Heart left ventricle (tissue), 16 donors: ENCODE measurements around the gene POMGNT2. TPM values are rescaled to one million over a fixed set of nuclear protein-coding genes. Genes with fewer than 3 reads are reported as not detected.

ENCODE experiments used
- ATAC-seq, 4 donors: fragments of 200-7000 bp; cut with Tn5 transposase; one replicate each; pipeline ENCODE4 v1.9.1; 2020 to 2022; ENCODE audit warnings: moderate library complexity in 4 of 4, mild to moderate bottlenecking in 3 of 4, moderate number of reproducible peaks in 1 of 4
- DNase-seq, 5 donors: peaks; one replicate each; pipeline ENCODE4 v3.0.0-alpha.2; 2020
- H3K27ac ChIP-seq, 12 donors: fragments of 200-600 bp; sonication (generic) in 4 of 12; one replicate each; pipeline versions ENCODE4 v1.5.0 to v1.8.0; 2016 to 2022; ENCODE audit warnings: mild to moderate bottlenecking in 2 of 12
- H3K27me3 ChIP-seq, 9 donors: fragments of 200-600 bp; sonication (generic) in 2 of 9; one replicate each; pipeline versions ENCODE4 v1.5.1 to v1.8.0; 2016 to 2022; ENCODE audit warnings: mild to moderate bottlenecking in 3 of 9
- H3K36me3 ChIP-seq, 9 donors: fragments of 200-600 bp; sonication (generic) in 2 of 9; one replicate each; pipeline versions ENCODE4 v1.5.0 to v1.8.0; 2018 to 2022; ENCODE audit warnings: mild to moderate bottlenecking in 2 of 9
- H3K4me1 ChIP-seq, 12 donors: fragments of 200-600 bp; sonication (generic) in 4 of 12; one replicate each; pipeline versions ENCODE4 v1.5.0 to v1.8.0; 2016 to 2022; ENCODE audit warnings: mild to moderate bottlenecking in 3 of 12
- H3K4me3 ChIP-seq, 12 donors: fragments of 200-600 bp; sonication (generic) in 4 of 12; one replicate each; pipeline versions ENCODE4 v1.5.0 to v1.8.0; 2017 to 2022; ENCODE audit warnings: mild to moderate bottlenecking in 9 of 12, moderate library complexity in 4 of 12
- H3K9me3 ChIP-seq, 12 donors: fragments of 200-600 bp; sonication (generic) in 4 of 12; one replicate each; pipeline versions ENCODE4 v1.5.0 to v1.8.0; 2016 to 2022; ENCODE audit warnings: mild to moderate bottlenecking in 1 of 12
- CTCF ChIP-seq, 12 donors: fragments of 200-600 bp; sonication (generic) in 4 of 12; IDR thresholded peaks; one replicate each; pipeline versions ENCODE4 v1.5.0 to v1.8.0; 2018 to 2022; ENCODE audit warnings: antibody characterized with exemption in 12 of 12, mild to moderate bottlenecking in 5 of 12
- POLR2A ChIP-seq, 2 donors: fragments of 450-650 bp; IDR thresholded peaks; one replicate each; pipeline ENCODE4 v1.6.1; 2017; ENCODE audit warnings: antibody characterized with exemption in 2 of 2, mild to moderate bottlenecking in 2 of 2, moderate library complexity in 2 of 2
- WGBS, 4 donors: extraction: QIAGEN DNeasy Blood & Tissue Kit in 2 of 4; methylation state at CpG; one replicate each; pipeline versions ENCODE4 v1.1.5 to v1.1.7; 2013 to 2018; 5-methylcytosine and 5-hydroxymethylcytosine counted together
- intact Hi-C, 10 donors: fragments of 100-400 bp; cut with DNase I; formaldehyde crosslinking; loops; one replicate each; pipeline versions ENCODE4 v1.11.1 to v1.14.2; 2022
- polyA plus RNA-seq, 2 donors: library from polyadenylated mRNA; stranded (reverse); fragments of 200-250 nt; gene quantifications; one replicate each; pipeline ENCODE4 v1.2.3, GENCODE V29; 2013
- total RNA-seq, 9 donors: library from RNA; depleted of rRNA in 2 of 9; stranded (reverse); fragments of >200 nt in 2 of 9; fragmentation: NEBNext Ultra II Directional in 3 of 9; extraction: Animal tissue kit (Norgen Biotek cat#: 25700) in 3 of 9; gene quantifications; one replicate each; pipeline versions ENCODE4 v1.1.0 to v1.2.4, GENCODE V29; 2016 to 2023
- donor health status: ischemic (EF 13 %, LVEDD 7.1; RV severe dilation, severe dysfunction).
- donor health status: healthy with polysubstance abuse.
- donor health status: DM: no; HTN: yes; CAD: no.
- donor health status: DM: no; HTN: no; CAD: no.
- donor health status: ischemic (EF 25% LVEDD 6.9; RV normal size, moderate dysfunction).
- donor health status: ischemic (EF 25% LVEDD 5.7; RV mildly dilated, moderate dysfunction).
- donor health status: healthy.
- donor health status: DM: yes; HTN: yes; CAD: no.
- donor health status: ischemic (EF 35%, LVEDD 5.7; RV mildly dilated, moderate dysfunction).
- donor health status: nonischemic (EF 11% LVEDD 7.7; RV severe dilation, severe dysfunction).
- donor health status: DM: yes; HTN: yes; CAD: no.
- donor health status: PGD.
- donor health status: ischemic (EF 29% LVEDD 5.4; RV normal size, mild dysfunction).
- donor health status: nonischemic (EF 23%, LVEDD 6.1; RV moderate dilation, normal function).

The POMGNT2 gene
- total and polyA plus RNA-seq, 11 donors: 9.1 to 36.0 (median 18.5) TPM

GRCh38 chr3:43093974-43094373, 11.9 kb downstream of the POMGNT2 start:
- Histone ChIP-seq H3K4me1 (peaks cover 0 to 16% (median 3%) of the 10 kb centered on the region in 12 donors), H3K4me3 (no peak overlapping the region), H3K27me3 (no peaks in the 10 kb centered on the region), H3K27ac (no peak overlapping the region), H3K9me3 (no peaks in the 10 kb centered on the region), H3K36me3 (no peaks in the 10 kb centered on the region)
- DNase-seq: no peak
- no peak for ATAC-seq
- TF ChIP-seq POLR2A (IDR thresholded peaks at IDR 0.05): no peak
- TF ChIP-seq CTCF (IDR thresholded peaks at IDR 0.05): no peak
- WGBS, 4 donors: 86 to 95% (median 90%) methylated on average over 2 of the region's 2 CpGs
- intact Hi-C loops: no loop called here

- TF ChIP-seq POLR2A (IDR thresholded peaks at IDR 0.05) (no peak), CTCF (IDR thresholded peaks at IDR 0.05) (no peak)
- no peak overlapping the region for H3K27ac ChIP-seq
- peaks cover 0 to 16% (median 3%) of the 10 kb centered on the region in 12 donors for H3K4me1 ChIP-seq
- no peaks in the 10 kb centered on the region for H3K36me3 ChIP-seq
- no peak for ATAC-seq
- no peak overlapping the region for H3K4me3 ChIP-seq
- no peaks in the 10 kb centered on the region for H3K27me3 ChIP-seq
- WGBS, 4 donors: 80 to 90% (median 85%) methylated on average over 1 of the region's 1 CpG
- intact Hi-C loops: no loop called here
- H3K9me3 ChIP-seq: no peaks in the 10 kb centered on the region
- DNase-seq: no peak
Observed at GRCh38 chr3:43093006-43093405, 12.9 kb downstream of the POMGNT2 start.

GRCh38 chr3:43091481-43091880, 14.4 kb downstream of the POMGNT2 start:
- peaks cover 0 to 16% (median 3%) of the 10 kb centered on the region in 12 donors for H3K4me1 ChIP-seq
- WGBS, 4 donors: 95 to 98% (median 96%) methylated on average over 4 of the region's 4 CpGs
- DNase-seq (no peak), ATAC-seq (no peak)
- peaks cover 0 to 4% (median 0%) of the 10 kb centered on the region in 9 donors for H3K36me3 ChIP-seq
- TF ChIP-seq CTCF (IDR thresholded peaks at IDR 0.05) (no peak), POLR2A (IDR thresholded peaks at IDR 0.05) (no peak)
- intact Hi-C loops: no loop called here
- H3K9me3 ChIP-seq: no peaks in the 10 kb centered on the region
- no peak overlapping the region for H3K27ac ChIP-seq
- no peak overlapping the region for H3K4me3 ChIP-seq
- H3K27me3 ChIP-seq: no peaks in the 10 kb centered on the region

GRCh38 chr3:43090238-43090637, 15.6 kb downstream of the POMGNT2 start:
- no peak overlapping the region for H3K27ac ChIP-seq
- TF ChIP-seq CTCF (IDR thresholded peaks at IDR 0.05) (no peak), POLR2A (IDR thresholded peaks at IDR 0.05) (no peak)
- 94 to 99% (median 96%) methylated on average over 3 of the region's 3 CpGs for WGBS, 4 donors
- peaks cover 0 to 4% (median 0%) of the 10 kb centered on the region in 9 donors for H3K36me3 ChIP-seq
- ATAC-seq (no peak), DNase-seq (no peak)
- no peaks in the 10 kb centered on the region for H3K27me3 ChIP-seq
- intact Hi-C loops: no loop called here
- H3K4me1 ChIP-seq: peaks cover 0 to 16% (median 3%) of the 10 kb centered on the region in 12 donors
- no peaks in the 10 kb centered on the region for H3K9me3 ChIP-seq
- H3K4me3 ChIP-seq: no peak overlapping the region
